HCT116 (cell line): ENCODE measurements around the gene RAD52. TPM values are rescaled to one million over a fixed set of nuclear protein-coding genes. Genes with fewer than 3 reads are reported as not detected.

Experiments used
- ATAC-seq: fragments of 200-7000 bp; cut with Tn5 transposase; 2 replicates; pipeline ENCODE4 v1.9.1; 2020; ENCODE audit warnings: mild to moderate bottlenecking, moderate library complexity
- BruUV-seq: library from RNA; stranded (reverse); fragments of 400-500 nt; replicated peaks from 2 replicates; lab custom pipeline; 2021; lab: Mats Ljungman, UMichigan
- CTCF ChIA-PET: fragments of 300-600 bp; sonication (Branson Sonifier 250); formaldehyde crosslinking; loops from one replicate; lab custom pipeline; 2021; ENCODE audit warnings: antibody characterized with exemption; lab: Charles Lee
- POLR2A ChIA-PET: fragments of 300-600, 350-600 bp; sonication (Branson Sonifier 250); formaldehyde crosslinking; loops from one replicate; lab custom pipeline; 2021; ENCODE audit warnings: antibody characterized with exemption; lab: Charles Lee
- RAD21 ChIA-PET, 2 experiments: fragments of 300-600 bp; sonication (Branson Sonifier 250); formaldehyde crosslinking; loops; one replicate each; lab custom pipeline; 2023; ENCODE audit warnings: low total read pairs in 2 of 2; ENCODE audit not compliant: uncharacterized antibody in 2 of 2, unreplicated experiment in 2 of 2, low non-redundant PET in 1 of 2; lab: Charles Lee
- DNase-seq: peaks from one replicate; pipeline ENCODE4 v3.0.0-alpha.2; 2010; ENCODE audit warnings: low read depth, low spot score
- H2AFZ ChIP-seq: fragments of 200-600 bp; shearing (Covaris generic), sonication (generic); 2 replicates; pipeline ENCODE4 v1.6.1; 2017; ENCODE audit warnings: low read depth, mixed run types, mixed read lengths, antibody characterized with exemption, low read length; ENCODE audit not compliant: poor library complexity, severe bottlenecking
- H3K27ac ChIP-seq: 2 replicates; pipeline ENCODE4 v1.5.1; 2012; ENCODE audit warnings: low read depth, low read length
- H3K27me3 ChIP-seq: fragments of 200-600 bp; sonication (generic); 2 replicates; pipeline ENCODE4 v1.6.1; 2016; ENCODE audit warnings: mixed run types, low read length, mixed read lengths; ENCODE audit not compliant: insufficient read depth
- H3K36me3 ChIP-seq, 2 experiments: fragments of 200-500 bp in 1 of 2; fragments of 200-600 bp in 1 of 2; sonication (Bioruptor generic) in 1 of 2; sonication (generic) in 1 of 2; 2 replicates each; pipeline versions ENCODE4 v1.5.1 to v1.6.1; 2014 to 2016; ENCODE audit warnings: low read length in 2 of 2, inconsistent platforms in 1 of 2, mixed read lengths in 1 of 2, mixed run types in 1 of 2; ENCODE audit not compliant: insufficient read depth in 2 of 2, control insufficient read depth in 1 of 2
- H3K4me1 ChIP-seq, 2 experiments: fragments of 200-600 bp in 1 of 2; sonication (generic) in 1 of 2; 2 replicates each; pipeline versions ENCODE4 v1.5.1 to v1.6.1; 2012 to 2017; ENCODE audit warnings: low read length in 2 of 2, inconsistent platforms in 1 of 2, mild to moderate bottlenecking in 1 of 2, mixed read lengths in 1 of 2, mixed run types in 1 of 2, moderate library complexity in 1 of 2; ENCODE audit not compliant: insufficient read depth in 2 of 2, control insufficient read depth in 1 of 2
- H3K4me2 ChIP-seq: fragments of 200-600 bp; sonication (generic); 2 replicates; pipeline ENCODE4 v1.6.1; 2017; ENCODE audit warnings: mixed run types, low read length, mixed read lengths
- H3K4me3 ChIP-seq, 2 experiments: fragments of 200-600 bp in 1 of 2; sonication (generic) in 1 of 2; replicated peaks in 1 of 2; 2 replicates each; pipeline ENCODE4 v1.5.1; 2011 to 2016; ENCODE audit warnings: low read length in 2 of 2, control low read depth in 1 of 2, low read depth in 1 of 2, mild to moderate bottlenecking in 1 of 2, mixed read lengths in 1 of 2, mixed run types in 1 of 2
- H3K79me2 ChIP-seq: fragments of 200-600 bp; sonication (generic); 2 replicates; pipeline ENCODE4 v1.6.1; 2017; ENCODE audit warnings: mild to moderate bottlenecking, mixed run types, low read length, moderate library complexity, mixed read lengths; ENCODE audit not compliant: insufficient read depth
- H3K9ac ChIP-seq: fragments of 200-600 bp; sonication (generic); 2 replicates; pipeline ENCODE4 v1.6.1; 2016; ENCODE audit warnings: low read length, mixed read lengths
- H3K9me2 ChIP-seq: fragments of 200-600 bp; sonication (generic), shearing (Covaris generic); 2 replicates; pipeline ENCODE4 v1.6.1; 2017; ENCODE audit warnings: mixed run types, mild to moderate bottlenecking, moderate library complexity; ENCODE audit not compliant: insufficient read depth
- H3K9me3 ChIP-seq, 2 experiments: fragments of 200-500 bp in 1 of 2; fragments of 200-600 bp in 1 of 2; sonication (Bioruptor generic) in 1 of 2; sonication (generic) in 1 of 2; 2 replicates each; pipeline ENCODE4 v1.6.1; 2014 to 2017; ENCODE audit warnings: low read length in 2 of 2, mixed read lengths in 2 of 2, inconsistent platforms in 1 of 2, low read depth in 1 of 2, mild to moderate bottlenecking in 1 of 2, mixed run types in 1 of 2, moderate library complexity in 1 of 2; ENCODE audit not compliant: control insufficient read depth in 1 of 2, insufficient read depth in 1 of 2
- H4K20me1 ChIP-seq: fragments of 200-600 bp; sonication (generic), shearing (Covaris generic); 2 replicates; pipeline ENCODE4 v1.6.1; 2017; ENCODE audit warnings: mixed run types, mild to moderate bottlenecking, moderate library complexity; ENCODE audit not compliant: insufficient read depth
- ATF3 ChIP-seq: IDR thresholded peaks from 2 replicates; pipeline ENCODE4 v1.6.1; 2012
- CBX3 ChIP-seq: IDR thresholded peaks from 2 replicates; pipeline ENCODE4 v1.6.1; 2012; ENCODE audit warnings: low read depth
- CEBPB ChIP-seq: IDR thresholded peaks from 2 replicates; pipeline ENCODE4 v1.6.1; 2012; ENCODE audit warnings: low read depth
- CTCF ChIP-seq, 3 experiments: fragments of 200-600 bp in 1 of 3; sonication (generic) in 1 of 3; IDR thresholded peaks in 2 of 3; conservative IDR thresholded peaks in 1 of 3; 2 replicates each; pipeline ENCODE4 v1.5.1; 2012 to 2017; ENCODE audit warnings: low read depth in 2 of 3, low read length in 2 of 3, antibody characterized with exemption in 1 of 3, borderline replicate concordance in 1 of 3, control low read depth in 1 of 3, mild to moderate bottlenecking in 1 of 3, mixed read lengths in 1 of 3, mixed run types in 1 of 3, moderate library complexity in 1 of 3; ENCODE audit not compliant: insufficient read depth in 1 of 3
- EGR1 ChIP-seq: IDR thresholded peaks from 2 replicates; pipeline ENCODE4 v1.6.1; 2012; ENCODE audit warnings: low read depth
- EZH2 ChIP-seq: fragments of 200-600 bp; sonication (generic); IDR thresholded peaks from 2 replicates; pipeline ENCODE4 v1.6.1; 2017; ENCODE audit warnings: antibody characterized with exemption, mixed run types
- EZH2phosphoT487 ChIP-seq: fragments of 200-600 bp; IDR thresholded peaks from 2 replicates; pipeline ENCODE4 v1.6.1; 2018; ENCODE audit warnings: antibody characterized with exemption, borderline replicate concordance
- JUND ChIP-seq: IDR thresholded peaks from 2 replicates; pipeline ENCODE4 v1.6.1; 2012
- POLR2A ChIP-seq: IDR thresholded peaks from 2 replicates; pipeline ENCODE4 v1.7.0; 2011; ENCODE audit warnings: borderline replicate concordance; ENCODE audit not compliant: insufficient read depth, insufficient read length; ENCODE audit errors: extremely low read depth
- POLR2AphosphoS5 ChIP-seq: IDR thresholded peaks from 2 replicates; pipeline ENCODE4 v1.6.1; 2011; ENCODE audit warnings: mild to moderate bottlenecking, low read depth, low read length, moderate library complexity
- RAD21 ChIP-seq: IDR thresholded peaks from 2 replicates; pipeline ENCODE4 v1.6.1; 2012; ENCODE audit warnings: low read depth, mild to moderate bottlenecking
- REST ChIP-seq: IDR thresholded peaks from 2 replicates; pipeline ENCODE4 v1.6.1; 2012; ENCODE audit warnings: low read depth
- SRF ChIP-seq: IDR thresholded peaks from 2 replicates; pipeline ENCODE4 v1.6.1; 2012; ENCODE audit warnings: low read depth
- TCF7L2 ChIP-seq: IDR thresholded peaks from 2 replicates; pipeline ENCODE4 v1.7.0; 2011; ENCODE audit warnings: borderline replicate concordance, inconsistent platforms; ENCODE audit not compliant: insufficient read depth, insufficient read length; ENCODE audit errors: extremely low read depth
- YY1 ChIP-seq: IDR thresholded peaks from 2 replicates; pipeline ENCODE4 v1.6.1; 2011; ENCODE audit warnings: low read length, low read depth, moderate library complexity, mild to moderate bottlenecking; ENCODE audit not compliant: insufficient replicate concordance; ENCODE audit errors: extremely low read depth
- ZBTB33 ChIP-seq: IDR thresholded peaks from 2 replicates; pipeline ENCODE4 v1.6.1; 2011; ENCODE audit warnings: mild to moderate bottlenecking, low read length, moderate library complexity; ENCODE audit not compliant: insufficient replicate concordance; ENCODE audit errors: extremely low read depth
- ZNF274 ChIP-seq: fragments of 200-500 bp; sonication (Bioruptor generic); IDR thresholded peaks from 2 replicates; pipeline ENCODE4 v1.6.1; 2014; ENCODE audit warnings: mild to moderate bottlenecking, low read depth, low read length, inconsistent platforms
- intact Hi-C: fragments of 100-400 bp; cut with micrococcal nuclease; formaldehyde crosslinking; loops from 2 replicates; pipeline ENCODE4 v1.10.0; 2022
- total RNA-seq: library from RNA; stranded (reverse); gene quantifications from one replicate; pipeline ENCODE4 v1.2.1, GENCODE V29; 2021; ENCODE audit not compliant: unreplicated experiment

RAD52 gene
- total RNA-seq, 1 experiment from 2014 or later = 24.4 TPM

GRCh38 chr12:988646-989045, 39.2 kb upstream of the RAD52 start:
- TF ChIP-seq POLR2A (no peak), REST (no peak), YY1 (no peak), CBX3 (no peak), ATF3 (no peak), EZH2 (no peak), CEBPB (no peak), ZBTB33 (no peak), SRF (no peak), CTCF (IDR thresholded peaks at IDR 0.05 in 2 of 3, conservative IDR thresholded peaks at IDR 0.05 in 1 of 3; ENCODE audit: borderline replicate concordance in 1 of 3, insufficient read depth in 1 of 3, low read depth in 2 of 3, low read length in 2 of 3) (no peak), JUND (no peak), RAD21 (no peak), EGR1 (no peak), ZNF274 (no peak), TCF7L2 (no peak), EZH2phosphoT487 (no peak), POLR2AphosphoS5 (no peak)
- TF ChIP-seq, all 23 proteins: peak for 0
- Histone ChIP-seq H3K4me1 (peaks cover 8 to 33% of the 10 kb centered on the region in 2 experiments), H3K9me3 (no peaks in the 10 kb centered on the region), H3K9me2 (no peaks in the 10 kb centered on the region), H3K4me3 (no peak overlapping the region), H3K4me2 (no peak overlapping the region; the same call in 1 of the 2 replicates), H3K79me2 (peaks cover 22% of the 10 kb centered on the region), H3K27ac (no peak overlapping the region), H3K36me3 (no peaks in the 10 kb centered on the region), H3K9ac (no peak overlapping the region), H2AFZ (no peak overlapping the region), H3K27me3 (no peaks in the 10 kb centered on the region), H4K20me1 (no peaks in the 10 kb centered on the region)
- ChIA-PET CTCF (no interaction called here), RAD21 (no interaction called here), POLR2A (no interaction called here)
- intact Hi-C loops = no loop called here
- BruUV-seq = no TSS peak
- ATAC-seq (no peak), DNase-seq (no peak)
